IMR-90 (cell line): Measurements from ENCODE around the gene CTNNBIP1. TPM values are rescaled to one million over a fixed set of nuclear protein-coding genes. Genes with fewer than 3 reads are reported as not detected.

Source experiments
- ATAC-seq: fragments of 200-7000 bp; cut with Tn5 transposase; 2 replicates; pipeline ENCODE4 v1.9.1; 2020; ENCODE audit warnings: low read depth, mild to moderate bottlenecking, moderate library complexity
- BruUV-seq: library from RNA; stranded (reverse); fragments of 400-500 nt; replicated peaks from 2 replicates; lab custom pipeline; 2021; lab: Mats Ljungman, UMichigan
- CTCF ChIA-PET: fragments of 300-600 bp; formaldehyde crosslinking; extraction: SDS; loops from one replicate; lab custom pipeline; 2021; ENCODE audit warnings: antibody characterized with exemption; lab: Yijun Ruan, JAX
- POLR2A ChIA-PET: fragments of 300-600 bp; sonication (Branson Sonifier 250); formaldehyde crosslinking; loops from one replicate; lab custom pipeline; 2022; ENCODE audit warnings: antibody characterized with exemption; ENCODE audit not compliant: unreplicated experiment; lab: Charles Lee
- DNase-seq: peaks from one replicate; pipeline ENCODE4 v3.0.0; 2013
- H2AFZ ChIP-seq: replicated peaks from 2 replicates; pipeline ENCODE3; 2013; ENCODE audit warnings: low read length, mild to moderate bottlenecking; ENCODE audit not compliant: poor library complexity
- H2AK5ac ChIP-seq: 2 replicates; pipeline ENCODE4 v1.6.1; 2013; ENCODE audit warnings: low read depth, low read length, inconsistent platforms
- H2AK9ac ChIP-seq: replicated peaks from 2 replicates; pipeline ENCODE3; 2013; ENCODE audit warnings: mild to moderate bottlenecking, low read depth, low read length, moderate library complexity; ENCODE audit not compliant: poor library complexity
- H2BK120ac ChIP-seq: 2 replicates; pipeline ENCODE4 v1.6.1; 2013; ENCODE audit warnings: low read depth, low read length, inconsistent platforms
- H2BK15ac ChIP-seq: 3 replicates; pipeline ENCODE4 v1.6.1; 2013; ENCODE audit warnings: low read depth, low read length, inconsistent platforms
- H2BK20ac ChIP-seq: 2 replicates; pipeline ENCODE4 v1.6.1; 2013; ENCODE audit warnings: low read depth, mild to moderate bottlenecking, inconsistent platforms, low read length, moderate library complexity
- H2BK5ac ChIP-seq: 2 replicates; pipeline ENCODE4 v1.6.1; 2013; ENCODE audit warnings: mild to moderate bottlenecking, low read depth, low read length, inconsistent platforms; ENCODE audit not compliant: poor library complexity, severe bottlenecking
- H3K14ac ChIP-seq: replicated peaks from 2 replicates; pipeline ENCODE4 v1.6.1; 2013; ENCODE audit warnings: low read depth, low read length, inconsistent platforms
- H3K18ac ChIP-seq: 2 replicates; pipeline ENCODE4 v1.6.1; 2013; ENCODE audit warnings: low read depth, low read length, control low read depth
- H3K23ac ChIP-seq: 2 replicates; pipeline ENCODE4 v1.6.1; 2013; ENCODE audit warnings: low read depth, low read length, inconsistent platforms
- H3K27ac ChIP-seq: 2 replicates; pipeline ENCODE4 v1.5.1; 2013; ENCODE audit warnings: mild to moderate bottlenecking, control low read depth, low read length; ENCODE audit not compliant: insufficient read depth
- H3K27me3 ChIP-seq: 2 replicates; pipeline ENCODE4 v1.6.1; 2013; ENCODE audit warnings: low read length; ENCODE audit not compliant: control insufficient read depth, insufficient read depth
- H3K36me3 ChIP-seq: 2 replicates; pipeline ENCODE4 v1.6.1; 2013; ENCODE audit warnings: low read length, mixed read lengths; ENCODE audit not compliant: control insufficient read depth, insufficient read depth
- H3K4ac ChIP-seq: 2 replicates; pipeline ENCODE4 v1.6.1; 2013; ENCODE audit warnings: low read depth, low read length, inconsistent platforms
- H3K4me1 ChIP-seq: 2 replicates; pipeline ENCODE4 v1.6.1; 2013; ENCODE audit warnings: low read length, mixed read lengths; ENCODE audit not compliant: control insufficient read depth, insufficient read depth
- H3K4me2 ChIP-seq: 2 replicates; pipeline ENCODE4 v1.6.1; 2013; ENCODE audit warnings: low read depth, mild to moderate bottlenecking, control low read depth, low read length, moderate library complexity
- H3K4me3 ChIP-seq: 2 replicates; pipeline ENCODE4 v1.5.1; 2013; ENCODE audit warnings: low read depth, mild to moderate bottlenecking, control low read depth, low read length, moderate library complexity; ENCODE audit not compliant: insufficient read depth
- H3K56ac ChIP-seq: 2 replicates; pipeline ENCODE4 v1.6.1; 2013; ENCODE audit warnings: low read length, inconsistent platforms; ENCODE audit not compliant: insufficient read depth; ENCODE audit errors: extremely low read depth
- H3K79me1 ChIP-seq, 2 experiments: 2 replicates each; pipeline ENCODE4 v1.6.1; 2013; ENCODE audit warnings: low read length in 2 of 2, inconsistent platforms in 1 of 2, low read depth in 1 of 2
- H3K9ac ChIP-seq: 2 replicates; pipeline ENCODE4 v1.6.1; 2013; ENCODE audit warnings: low read depth, low read length, control low read depth
- H3K9me1 ChIP-seq: 2 replicates; pipeline ENCODE4 v1.6.1; 2013; ENCODE audit warnings: low read length, inconsistent platforms; ENCODE audit not compliant: insufficient read depth
- H3K9me3 ChIP-seq: 2 replicates; pipeline ENCODE4 v1.6.1; 2013; ENCODE audit warnings: low read length; ENCODE audit not compliant: control insufficient read depth, insufficient read depth
- H4K20me1 ChIP-seq: 2 replicates; pipeline ENCODE4 v1.6.1; 2013; ENCODE audit warnings: low read length, inconsistent platforms; ENCODE audit not compliant: insufficient read depth
- H4K5ac ChIP-seq: 2 replicates; pipeline ENCODE4 v1.6.1; 2013; ENCODE audit warnings: mild to moderate bottlenecking, low read depth, low read length, control low read depth
- H4K8ac ChIP-seq, 2 experiments: 2 replicates each; pipeline ENCODE4 v1.6.1; 2013; ENCODE audit warnings: low read depth in 2 of 2, low read length in 2 of 2, control low read depth in 1 of 2, inconsistent platforms in 1 of 2
- H4K91ac ChIP-seq: 2 replicates; pipeline ENCODE4 v1.6.1; 2013; ENCODE audit warnings: low read depth, low read length, inconsistent platforms; ENCODE audit not compliant: insufficient read depth
- BHLHE40 ChIP-seq: fragments of 150-350 bp; IDR thresholded peaks from 2 replicates; pipeline ENCODE4 v1.6.1; 2016; ENCODE audit warnings: mild to moderate bottlenecking, low read depth, low read length
- CEBPB ChIP-seq: IDR thresholded peaks from 2 replicates; pipeline ENCODE4 v1.6.1; 2012; ENCODE audit warnings: low read depth, low read length, improper control_type of control experiment
- CHD1 ChIP-seq: IDR thresholded peaks from 2 replicates; pipeline ENCODE4 v1.6.1; 2012; ENCODE audit warnings: low read depth, low read length, improper control_type of control experiment
- CTCF ChIP-seq: conservative IDR thresholded peaks from 2 replicates; pipeline ENCODE4 v1.5.1; 2012; ENCODE audit warnings: mild to moderate bottlenecking, low read depth, low read length, improper control_type of control experiment
- ELK1 ChIP-seq: fragments of 150-350 bp; IDR thresholded peaks from 2 replicates; pipeline ENCODE4 v1.6.1; 2016; ENCODE audit warnings: low read depth, mild to moderate bottlenecking, low read length, moderate library complexity, borderline replicate concordance
- FOS ChIP-seq: fragments of 150-350 bp; IDR thresholded peaks from 2 replicates; pipeline ENCODE4 v1.6.1; 2016; ENCODE audit warnings: low read depth, low read length
- MAFK ChIP-seq: IDR thresholded peaks from 2 replicates; pipeline ENCODE4 v1.6.1; 2012; ENCODE audit warnings: low read depth, low read length, improper control_type of control experiment
- MAZ ChIP-seq: IDR thresholded peaks from 2 replicates; pipeline ENCODE4 v1.6.1; 2012; ENCODE audit warnings: low read depth, mild to moderate bottlenecking, low read length, improper control_type of control experiment, moderate library complexity, borderline replicate concordance
- MXI1 ChIP-seq: IDR thresholded peaks from 2 replicates; pipeline ENCODE4 v1.6.1; 2012; ENCODE audit warnings: low read depth, mild to moderate bottlenecking, low read length, moderate library complexity, borderline replicate concordance
- NFE2L2 ChIP-seq: fragments of 150-350 bp; IDR thresholded peaks from 2 replicates; pipeline ENCODE4 v1.6.1; 2016; ENCODE audit warnings: low read depth, mild to moderate bottlenecking, low read length
- POLR2A ChIP-seq: IDR thresholded peaks from 2 replicates; pipeline ENCODE4 v1.6.1; 2012; ENCODE audit warnings: mild to moderate bottlenecking, low read depth, low read length
- RAD21 ChIP-seq: IDR thresholded peaks from 2 replicates; pipeline ENCODE4 v1.6.1; 2012; ENCODE audit warnings: low read length, improper control_type of control experiment
- RCOR1 ChIP-seq: IDR thresholded peaks from 2 replicates; pipeline ENCODE4 v1.6.1; 2012; ENCODE audit warnings: mild to moderate bottlenecking, low read length, improper control_type of control experiment; ENCODE audit not compliant: insufficient replicate concordance
- RFX5 ChIP-seq: IDR thresholded peaks from 2 replicates; pipeline ENCODE4 v1.8.0; 2012; ENCODE audit warnings: low read depth, mild to moderate bottlenecking, low read length, moderate library complexity
- SMC3 ChIP-seq: fragments of 150-350 bp; IDR thresholded peaks from 2 replicates; pipeline ENCODE4 v1.6.1; 2016; ENCODE audit warnings: low read depth, mild to moderate bottlenecking, antibody characterized with exemption, low read length, moderate library complexity
- WGBS, 2 experiments: methylation state at CpG; one replicate each; pipeline versions ENCODE4 v1.1.5 to v1.1.7; 2013; ENCODE audit warnings: missing lambda C conversion rate in 2 of 2; ENCODE audit not compliant: insufficient read length in 1 of 2; ENCODE audit errors: extremely low coverage in 2 of 2; 5-methylcytosine and 5-hydroxymethylcytosine counted together
- dilution Hi-C: fragments of 300-500 bp; cut with HindIII; formaldehyde crosslinking; loops from one replicate; pipeline ENCODE4 v1.14.3; 2018; ENCODE audit warnings: low sequenced_read_pairs; ENCODE audit not compliant: unreplicated experiment
- in situ Hi-C: fragments of 300-500 bp; cut with MboI; formaldehyde crosslinking; loops from 3 replicates; pipeline ENCODE4 v1.14.3; 2019; ENCODE audit warnings: low sequenced_read_pairs, inconsistent platforms, mixed read lengths
- intact Hi-C: fragments of 100-400 bp; cut with micrococcal nuclease; formaldehyde crosslinking; loops from 2 replicates; pipeline ENCODE4 v1.10.0; 2022
- polyA plus RNA-seq, 3 experiments: library from polyadenylated mRNA; depleted of rRNA; stranded (reverse); fragments of >200 nt; gene quantifications; 2 replicates each; pipeline ENCODE4 v1.2.3, GENCODE V29; 2012; ENCODE audit warnings: low replicate concordance in 1 of 3
- total RNA-seq: library from RNA; depleted of rRNA; stranded (reverse); fragments of >200 nt; gene quantifications from 2 replicates; pipeline ENCODE4 v1.2.3, GENCODE V29; 2012

CTNNBIP1 gene
- total and polyA plus RNA-seq, 2 of the 4 experiments (the other 2 are of a cell fraction), result 24.7 to 28.5 TPM

- no peaks in the 10 kb centered on the region for H4K20me1 ChIP-seq
- ATAC-seq, result peak; percentile 89
- BruUV-seq, result no TSS peak
- H3K9me1 ChIP-seq, result no peaks in the 10 kb centered on the region
- 70% methylated on average over 7 of the region's 15 CpGs; no CpG with 5 or more reads in 1 of the 2 experiments for WGBS, 2 experiments
- H3K27me3 ChIP-seq, result peaks cover 3% of the 10 kb centered on the region; the same call in 1 of the 2 replicates
- H3K79me1 ChIP-seq, result no peaks in the 10 kb centered on the region
- dilution Hi-C loops, result no loop called here
- peak overlapping the region; percentile 91 for H2AFZ ChIP-seq
- H3K56ac ChIP-seq, result no peak overlapping the region
- ChIA-PET POLR2A (no interaction called here), CTCF (interaction anchor here (0.5 kb wide), 1 partner anchor 56 kb away, joined by 3 read pairs; no protein-coding TSS in a partner anchor)
- no peak overlapping the region for H2AK5ac ChIP-seq
- 0 out of 2 replicates have a peak overlapping the region, but pooled peaks have one; percentile 41 for H3K14ac ChIP-seq
- no peaks in the 10 kb centered on the region for H3K9me3 ChIP-seq
- no peaks in the 10 kb centered on the region for H3K36me3 ChIP-seq
- DNase-seq, result peak; percentile 13
- peak overlapping the region; percentile 27; the same call in 1 of the 2 replicates for H3K4ac ChIP-seq
- no peak overlapping the region; the same call in 1 of the 2 replicates for H4K5ac ChIP-seq
- no peak overlapping the region; the same call in 1 of the 2 replicates for H3K4me2 ChIP-seq
- no peak overlapping the region for H3K4me3 ChIP-seq
- no peak overlapping the region for H2BK15ac ChIP-seq
- no peak overlapping the region for H3K27ac ChIP-seq
- in situ Hi-C loops, result no loop called here
- H2BK20ac ChIP-seq, result no peak overlapping the region
- 0 out of 2 replicates have a peak overlapping the region, but pooled peaks have one; percentile 25 for H3K23ac ChIP-seq
- H4K91ac ChIP-seq, result no peak overlapping the region
- no peak overlapping the region for H3K9ac ChIP-seq
- H3K18ac ChIP-seq, result no peak overlapping the region
- no peak overlapping the region for H2BK5ac ChIP-seq
- peaks cover 5% of the 10 kb centered on the region; the same call in 1 of the 2 replicates for H3K4me1 ChIP-seq
- no peak overlapping the region for H2BK120ac ChIP-seq
- peak overlapping the region; percentile 83 for H2AK9ac ChIP-seq
- TF ChIP-seq SMC3, result no peak
- no peak for TF ChIP-seq FOS
- TF ChIP-seq RAD21, result no peak
- no peak for TF ChIP-seq ELK1
- no peak for TF ChIP-seq RCOR1
- TF ChIP-seq MAZ, result no peak
- no peak for TF ChIP-seq CEBPB
- no peak for TF ChIP-seq CHD1
- no peak for TF ChIP-seq MAFK
- TF ChIP-seq MXI1, result no peak
- no peak for TF ChIP-seq RFX5
- TF ChIP-seq CTCF, result no peak
- no peak for TF ChIP-seq POLR2A
- no peak for TF ChIP-seq NFE2L2
- TF ChIP-seq BHLHE40, result no peak
- peak overlapping the region; percentile 61 to 91; a peak in 2 of 4 replicates for H4K8ac ChIP-seq
- intact Hi-C loops, result no loop called here
These were observed 74.1 kb downstream of the CTNNBIP1 start for GRCh38 chr1:9835758-9836631.
